ENCODE measurements around the gene MIPOL1.
"Not testable (repeated sequence)": the region's sequence is repeated elsewhere in the genome, so short reads cannot be mapped to it uniquely, and the experiment has no call there.

MIPOL1 gene

GRCh38 chr14:37544407-37544806, 346.7 kb downstream of the MIPOL1 start:
- no peak for DNase-seq

DNA sequence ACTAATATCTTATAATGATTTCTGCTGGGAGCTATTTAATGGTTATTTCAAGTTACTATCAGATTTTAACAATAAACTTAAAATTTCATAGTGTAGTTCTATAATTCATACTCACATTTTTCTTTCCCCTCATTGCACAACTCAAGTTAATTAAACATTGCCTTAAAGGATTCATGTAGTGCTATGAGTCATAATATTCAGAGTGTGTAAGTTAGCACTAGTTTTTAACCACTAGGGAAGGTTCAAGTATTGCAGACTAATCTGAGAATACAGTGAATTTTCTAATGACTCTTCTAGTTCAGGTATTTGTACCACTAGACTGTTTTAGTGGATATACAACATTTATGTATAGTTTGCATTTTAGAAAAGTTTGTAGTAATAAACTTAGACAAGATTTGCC, 347.4 kb downstream of the MIPOL1 start:
- DNase-seq, result no peak

- no peak for DNase-seq
Observed at GRCh38 chr14:37546621-37547447, 349.1 kb downstream of the MIPOL1 start.

DNA sequence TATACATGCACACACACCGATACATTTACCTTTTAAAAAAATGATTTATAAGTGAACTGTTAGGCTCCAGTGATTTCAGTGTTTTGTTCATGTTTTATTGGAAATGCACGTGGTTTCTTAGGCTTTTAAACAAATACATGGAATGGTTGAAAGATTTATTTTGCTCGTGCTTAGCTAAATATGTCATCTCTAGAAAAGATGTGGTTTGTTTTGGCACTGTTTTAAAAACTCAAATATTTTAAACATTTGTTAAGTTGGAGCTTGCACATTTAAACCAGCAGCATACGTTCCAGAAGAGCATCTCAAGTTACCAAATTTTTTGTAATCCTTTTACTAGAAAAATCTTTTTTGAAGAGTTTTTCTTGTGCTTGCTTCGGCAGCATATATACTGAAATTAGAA, 352.8 kb downstream of the MIPOL1 start:
- no peak for DNase-seq

DNA sequence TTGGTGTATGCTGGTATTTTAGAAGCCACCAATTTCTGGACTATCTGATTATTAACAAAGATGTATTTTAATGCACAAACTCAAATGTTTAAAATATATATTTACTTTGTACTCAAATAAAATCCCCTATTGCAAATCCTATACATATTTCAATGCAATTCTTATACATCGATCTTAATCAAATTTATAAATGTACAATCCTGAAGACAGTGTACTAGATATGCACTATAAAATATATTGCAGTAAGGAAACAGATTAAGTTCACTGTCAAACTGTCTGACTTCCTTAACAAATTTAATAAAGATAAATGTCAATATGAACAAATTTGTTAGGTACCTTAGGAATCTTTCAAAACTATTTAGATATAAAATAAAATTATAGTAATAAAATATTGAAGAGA, 353.4 kb downstream of the MIPOL1 start:
- DNase-seq, result no peak

- DNase-seq, result no peak
Observed at GRCh38 chr14:37553935-37554550, 356.3 kb downstream of the MIPOL1 start.

DNA sequence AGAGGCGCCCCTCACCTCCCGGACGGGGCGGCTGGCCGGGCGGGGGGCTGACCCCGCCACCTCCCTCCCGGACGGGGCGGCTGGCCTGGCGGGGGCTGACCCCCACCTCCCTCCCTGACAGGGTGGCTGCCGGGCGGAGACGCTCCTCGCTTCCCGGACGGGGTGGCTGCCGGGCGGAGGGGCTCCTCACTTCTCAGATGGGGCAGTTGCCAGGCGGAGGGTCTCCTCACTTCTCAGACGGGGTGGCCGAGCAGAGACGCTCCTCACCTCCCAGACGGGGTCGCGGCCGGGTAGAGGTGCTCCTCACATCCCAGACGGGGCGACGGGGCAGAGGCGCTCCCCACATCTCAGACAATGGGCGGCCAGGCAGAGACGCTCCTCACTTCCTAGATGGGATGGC, 357.9 kb downstream of the MIPOL1 start:
- DNase-seq, result not testable (repeated sequence)

- no peak for DNase-seq
Observed at GRCh38 chr14:37558740-37559139, 361.0 kb downstream of the MIPOL1 start.

DNA sequence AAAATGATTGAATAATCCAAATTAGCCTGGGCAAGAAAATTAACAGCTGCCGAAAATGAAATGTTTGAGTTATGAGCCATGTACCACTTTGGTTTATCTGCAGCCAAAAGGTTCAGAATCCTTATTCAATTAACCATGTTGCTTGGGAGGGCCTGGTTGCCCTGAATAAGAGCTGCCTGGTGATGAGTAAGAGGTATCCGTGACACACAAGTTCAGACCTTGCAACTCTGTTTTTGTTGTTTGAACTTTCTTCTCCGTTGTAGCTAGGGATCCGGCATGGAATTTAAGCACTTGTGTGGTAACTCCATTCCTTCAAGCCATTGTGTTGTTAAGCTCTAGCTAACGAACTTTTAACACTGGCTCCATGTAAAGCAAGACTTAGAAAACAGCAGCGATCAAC, 361.6 kb downstream of the MIPOL1 start:
- no peak for DNase-seq

GRCh38 chr14:37563189-37563588, 365.5 kb downstream of the MIPOL1 start:
- no peak for DNase-seq

DNA sequence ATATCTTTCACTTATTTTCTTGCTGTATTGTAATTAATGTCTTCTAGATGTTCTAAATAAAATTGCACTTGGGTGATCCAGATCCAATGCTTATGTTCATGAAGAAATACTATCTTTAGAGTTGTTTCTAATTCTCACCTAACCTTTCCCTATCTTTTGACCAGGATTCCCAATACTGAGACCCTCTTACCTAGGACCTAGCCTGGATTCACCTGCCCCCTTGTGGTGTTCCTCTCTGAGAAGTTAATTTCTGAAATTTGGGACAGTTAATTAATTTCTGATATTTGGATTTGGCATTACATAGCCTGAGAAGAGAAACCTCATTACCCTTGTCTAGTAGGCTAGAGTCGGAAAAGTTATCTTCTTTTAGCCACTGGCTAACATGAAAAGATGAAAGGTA, 367.8 kb downstream of the MIPOL1 start:
- no peak for DNase-seq

- DNase-seq, result no peak
Observed at GRCh38 chr14:37566811-37567371, 369.2 kb downstream of the MIPOL1 start.

GRCh38 chr14:37569729-37570128, 372.0 kb downstream of the MIPOL1 start:
- no peak for DNase-seq

DNA sequence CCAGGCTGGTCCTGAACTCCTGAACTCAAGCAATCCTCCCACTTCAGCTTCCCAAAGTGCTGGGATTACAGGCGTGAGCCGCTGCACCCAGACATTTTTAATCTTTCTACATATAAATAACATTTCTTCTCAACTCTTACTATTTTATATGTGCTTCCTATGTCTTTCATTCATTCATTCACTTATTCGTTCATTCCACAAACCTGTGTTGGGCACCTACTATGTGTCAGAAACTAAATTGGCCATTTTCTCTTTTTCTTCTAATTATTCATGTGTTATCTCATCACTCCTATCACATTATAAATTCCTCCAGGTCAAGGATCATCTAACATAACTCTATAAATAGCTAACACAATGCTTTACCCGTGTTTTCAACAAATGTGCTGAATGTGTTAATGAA, 373.7 kb downstream of the MIPOL1 start:
- no peak for DNase-seq

- no peak for DNase-seq
Observed at GRCh38 chr14:37573356-37573755, 375.6 kb downstream of the MIPOL1 start.

DNA sequence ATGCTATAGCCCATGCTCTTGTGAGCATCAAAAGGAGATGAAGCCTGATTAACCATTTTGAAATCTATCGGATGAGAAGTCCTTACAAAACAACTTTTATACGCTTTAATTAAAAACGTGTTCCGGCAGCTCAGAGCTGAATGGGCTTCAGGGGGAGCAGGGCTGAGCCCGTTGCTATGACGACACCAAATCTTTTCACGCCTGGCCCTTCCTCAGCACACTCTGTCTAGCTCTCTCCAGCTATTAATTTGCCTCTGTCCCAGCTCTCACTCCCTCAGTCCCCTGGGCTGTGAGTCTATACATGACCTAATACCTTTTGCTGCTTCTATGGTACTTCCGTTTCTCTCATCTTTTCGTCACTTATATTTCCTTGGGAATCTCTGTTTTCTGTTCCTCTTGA, 381.5 kb downstream of the MIPOL1 start:
- DNase-seq, result no peak

- DNase-seq, result no peak
Observed at GRCh38 chr14:37580146-37580545, 382.4 kb downstream of the MIPOL1 start.

- no peak for DNase-seq
Observed at GRCh38 chr14:37583358-37584210, 385.8 kb downstream of the MIPOL1 start.

DNA sequence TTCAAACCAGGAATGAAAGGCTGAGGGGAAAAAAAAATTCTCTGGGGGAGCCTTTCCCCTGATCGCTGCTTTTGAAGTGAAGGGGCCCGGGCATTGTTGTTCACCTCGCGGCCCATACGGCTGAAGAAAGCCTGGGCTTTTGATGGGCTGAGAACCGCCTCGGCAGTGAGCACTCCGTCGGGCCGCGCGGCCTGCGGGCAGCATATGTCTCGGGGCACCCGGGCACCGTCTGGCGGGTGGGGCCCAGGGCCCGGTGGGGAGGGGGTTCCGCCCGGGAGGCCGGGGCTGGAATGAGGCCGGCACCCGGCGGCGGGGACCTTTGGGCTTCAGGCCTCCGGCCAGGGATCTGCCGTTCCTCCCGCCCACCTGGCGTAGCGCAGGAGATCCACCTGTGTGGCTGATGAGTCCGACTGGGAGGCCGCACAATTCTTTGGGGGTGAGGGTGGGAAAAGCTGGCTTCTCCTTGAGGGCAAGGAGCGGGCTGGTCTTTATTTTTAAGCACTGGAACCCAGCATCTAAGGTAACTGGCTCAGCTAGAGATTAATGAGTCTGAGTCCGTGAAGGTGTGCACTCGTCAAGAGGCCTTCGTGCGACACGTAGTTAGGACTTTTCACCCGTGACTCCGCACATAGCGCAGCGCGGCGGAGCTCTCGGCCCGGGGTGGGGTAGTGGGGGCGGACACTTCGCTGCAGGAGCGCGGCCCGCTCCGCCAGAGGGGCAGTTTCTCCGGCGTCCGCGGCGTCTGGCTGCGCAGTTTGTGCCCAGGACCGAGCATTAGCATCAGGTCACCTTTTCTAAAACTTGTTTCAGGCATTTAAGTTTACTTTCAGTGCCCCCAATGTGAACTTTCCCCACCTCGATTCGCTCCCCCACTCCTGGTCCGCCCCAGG, 386.7 kb downstream of the MIPOL1 start:
- DNase-seq, result no peak

DNA sequence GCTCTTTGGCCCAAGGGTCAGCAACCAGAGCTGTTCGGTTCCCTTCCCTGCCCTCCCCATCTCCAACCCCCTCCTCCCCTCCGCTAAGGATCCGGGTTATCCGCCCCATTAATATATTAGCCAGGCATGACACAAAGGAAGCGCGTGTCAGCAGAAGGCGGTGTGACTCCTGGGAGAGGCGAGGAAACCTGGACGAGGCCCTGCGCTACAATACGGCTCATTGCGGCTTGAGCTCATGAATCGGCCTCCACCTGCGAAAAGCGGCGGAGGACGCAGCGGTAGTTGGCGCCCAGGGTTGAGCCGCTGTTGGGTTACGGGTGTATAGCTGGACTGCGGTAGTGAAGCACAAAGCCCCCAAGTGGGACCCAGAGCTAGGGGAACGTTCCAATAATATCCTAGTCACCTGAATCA, 387.4 kb downstream of the MIPOL1 start:
- no peak for DNase-seq

Measured in hypothalamus (tissue), 51 donors.